ENCODE results near the gene SEC23B.
A peak's percentile ranks its signal among the peaks of the same experiment; 100 is the strongest.
"Not testable (repeated sequence)": the region's sequence is repeated elsewhere in the genome, so short reads cannot be mapped to it uniquely, and the experiment has no call there.

Gene SEC23B

GRCh38 chr20:18481596-18481995 is 26.1 kb upstream of the SEC23B start:
- no peak for TF ChIP-seq CTCF (IDR thresholded peaks at IDR 0.05; ENCODE audit: extremely low read depth, missing control alignments)
- DNase-seq (ENCODE audit: low spot score) = no peak

- DNase-seq (ENCODE audit: low spot score) = no peak
- TF ChIP-seq CTCF (IDR thresholded peaks at IDR 0.05; ENCODE audit: extremely low read depth, missing control alignments) = no peak
Observed at GRCh38 chr20:18488301-18488700, 19.4 kb upstream of the SEC23B start.

GRCh38 chr20:18496042-18496441 is 11.7 kb upstream of the SEC23B start:
- no peak for DNase-seq (ENCODE audit: low spot score)
- no peak for TF ChIP-seq CTCF (IDR thresholded peaks at IDR 0.05; ENCODE audit: extremely low read depth, missing control alignments)

GRCh38 chr20:18496740-18497592 is 10.8 kb upstream of the SEC23B start, which contains the start of gene RBBP9:
Gene RBBP9, minus strand, starts transcription at chr20:18497225. Its CDS starts 58 bp downstream, at chr20:18497167.
- no peak for TF ChIP-seq CTCF (IDR thresholded peaks at IDR 0.05; ENCODE audit: extremely low read depth, missing control alignments)
- peak; percentile 82 for DNase-seq (ENCODE audit: low spot score)

DNA sequence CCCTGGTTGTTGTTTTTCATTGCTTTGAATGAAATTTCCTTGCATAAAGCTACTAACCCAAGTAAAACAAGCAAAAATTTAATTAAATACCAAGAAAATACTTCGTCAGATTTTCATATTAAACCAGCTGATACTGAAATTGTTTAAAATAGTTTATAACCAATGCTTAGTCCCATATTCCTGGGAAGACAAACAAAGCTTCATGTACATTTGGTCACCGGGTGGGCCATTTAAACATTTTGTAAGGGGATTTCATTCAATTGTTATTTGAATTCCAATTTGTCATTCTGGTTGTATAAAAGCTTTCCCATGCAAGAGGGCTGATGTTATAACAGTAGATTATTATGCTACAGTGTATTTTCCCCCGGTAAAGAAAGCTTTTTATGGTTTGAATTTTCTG is 10.1 kb upstream of the SEC23B start:
- no peak for TF ChIP-seq CTCF (IDR thresholded peaks at IDR 0.05; ENCODE audit: extremely low read depth, missing control alignments)
- no peak for DNase-seq (ENCODE audit: low spot score)

GRCh38 chr20:18501672-18502071 is 6.1 kb upstream of the SEC23B start:
- DNase-seq (ENCODE audit: low spot score) = not testable (repeated sequence)

GRCh38 chr20:18504479-18505060 is 3.2 kb upstream of the SEC23B start:
- TF ChIP-seq CTCF (IDR thresholded peaks at IDR 0.05; ENCODE audit: extremely low read depth, missing control alignments) = no peak
- DNase-seq (ENCODE audit: low spot score) = no peak
